ENCODE data around the gene CST7.
"Not testable (repeated sequence)": the region's sequence is repeated elsewhere in the genome, so short reads cannot be mapped to it uniquely, and the experiment has no call there.

CST7 gene

GRCh38 chr20:24986436-24987015 is 37.5 kb downstream of the CST7 start:
- DNase-seq (ENCODE audit: low spot score): no peak

- no peak for DNase-seq (ENCODE audit: low spot score)
Observed at GRCh38 chr20:24987244-24987643, 38.2 kb downstream of the CST7 start.

- DNase-seq (ENCODE audit: low spot score): no peak
Observed at GRCh38 chr20:24987873-24988835, 39.1 kb downstream of the CST7 start.

GRCh38 chr20:24989162-24989561 is 40.1 kb downstream of the CST7 start:
- DNase-seq (ENCODE audit: low spot score): no peak

GRCh38 chr20:24990810-24991252 is 41.8 kb downstream of the CST7 start:
- DNase-seq (ENCODE audit: low spot score): peak; percentile 16

- no peak for DNase-seq (ENCODE audit: low spot score)
Observed at GRCh38 chr20:24991897-24992486, 42.9 kb downstream of the CST7 start.

- DNase-seq (ENCODE audit: low spot score): peak; percentile 93
Observed at GRCh38 chr20:24992487-24993205, 43.6 kb downstream of the CST7 start, which contains the start of gene APMAP. Gene APMAP (minus strand): TSS chr20:24992751. CDS start chr20:24992688, 63 bp downstream.

- DNase-seq (ENCODE audit: low spot score): peak; percentile 65
Observed at GRCh38 chr20:24993337-24994185, 44.5 kb downstream of the CST7 start.

- DNase-seq (ENCODE audit: low spot score): no peak
Observed at GRCh38 chr20:24994186-24994465, 45.1 kb downstream of the CST7 start.

GRCh38 chr20:24994470-24995368 is 45.6 kb downstream of the CST7 start:
- peak; percentile 73 for DNase-seq (ENCODE audit: low spot score)

GRCh38 chr20:24995741-24996448 is 46.8 kb downstream of the CST7 start:
- DNase-seq (ENCODE audit: low spot score): no peak

- no peak for DNase-seq (ENCODE audit: low spot score)
Observed at GRCh38 chr20:24996449-24997377, 47.6 kb downstream of the CST7 start.

- no peak for DNase-seq (ENCODE audit: low spot score)
Observed at GRCh38 chr20:24998121-24998520, 49.1 kb downstream of the CST7 start.

- DNase-seq (ENCODE audit: low spot score): no peak
Observed at GRCh38 chr20:24998631-24999445, 49.8 kb downstream of the CST7 start.

GRCh38 chr20:24999568-24999967 is 50.5 kb downstream of the CST7 start:
- no peak for DNase-seq (ENCODE audit: low spot score)

GRCh38 chr20:25000268-25000801 is 51.3 kb downstream of the CST7 start:
- DNase-seq (ENCODE audit: low spot score): peak; percentile 59

GRCh38 chr20:25001323-25001722 is 52.3 kb downstream of the CST7 start:
- not testable (repeated sequence) for DNase-seq (ENCODE audit: low spot score)
